Stomach (tissue), 4 donors: Measurements from ENCODE around the gene PRUNE2.

Experiments used
- CTCF ChIP-seq, 7 experiments: fragments of 450-650 bp in 4 of 7; fragments of 200-600 bp in 3 of 7; sonication (generic) in 3 of 7; IDR thresholded peaks; one replicate each; pipeline ENCODE4 v1.5.1; 2016 to 2019; ENCODE audit warnings: antibody characterized with exemption in 7 of 7, control low read depth in 2 of 7, mild to moderate bottlenecking in 1 of 7
- EP300 ChIP-seq: sonication (generic); formaldehyde crosslinking; IDR thresholded peaks from one replicate; pipeline ENCODE4 v1.6.1; 2017; ENCODE audit warnings: antibody characterized with exemption
- POLR2A ChIP-seq, 4 donors: fragments of 450-650 bp; IDR thresholded peaks; one replicate each; pipeline ENCODE4 v1.6.1; 2016; ENCODE audit warnings: antibody characterized with exemption in 4 of 4, control low read depth in 2 of 4, mild to moderate bottlenecking in 1 of 4, moderate library complexity in 1 of 4
- POLR2AphosphoS5 ChIP-seq, 3 donors: sonication (generic); formaldehyde crosslinking; IDR thresholded peaks; one replicate each; pipeline ENCODE4 v1.6.1; 2016; ENCODE audit warnings: antibody characterized with exemption in 3 of 3

DNA sequence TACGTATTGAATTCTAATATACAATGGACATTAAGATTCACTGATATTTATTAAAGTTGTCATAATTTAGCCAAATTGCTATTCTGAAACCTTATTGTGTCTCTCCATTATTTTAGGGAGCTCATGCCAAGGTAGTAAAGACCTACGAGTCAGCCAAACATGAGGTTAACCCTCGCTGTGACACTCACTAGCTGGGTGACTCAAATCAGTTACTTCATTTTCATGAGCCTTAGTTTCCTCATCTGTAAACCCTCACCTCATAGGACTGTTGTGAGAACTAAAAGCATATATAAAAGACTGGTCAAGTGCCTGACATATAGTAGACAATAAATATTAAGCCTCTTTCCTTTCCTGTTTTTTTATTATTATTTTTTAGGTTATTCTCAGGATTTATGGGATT lies 185.7 kb downstream of the PRUNE2 start:
- TF ChIP-seq CTCF (IDR thresholded peaks at IDR 0.05), result no peak
- no peak for TF ChIP-seq POLR2A (IDR thresholded peaks at IDR 0.05)
- TF ChIP-seq EP300, result no peak
- TF ChIP-seq POLR2AphosphoS5 (IDR thresholded peaks at IDR 0.05), result no peak
